ENCODE measurements around the gene SLA2. TPM values are rescaled to one million over a fixed set of nuclear protein-coding genes. Genes with fewer than 3 reads are reported as not detected.
A peak's percentile ranks its signal among the peaks of the same experiment; 100 is the strongest.
"Not testable (repeated sequence)": the region's sequence is repeated elsewhere in the genome, so short reads cannot be mapped to it uniquely, and the experiment has no call there.

The SLA2 gene, protein sequence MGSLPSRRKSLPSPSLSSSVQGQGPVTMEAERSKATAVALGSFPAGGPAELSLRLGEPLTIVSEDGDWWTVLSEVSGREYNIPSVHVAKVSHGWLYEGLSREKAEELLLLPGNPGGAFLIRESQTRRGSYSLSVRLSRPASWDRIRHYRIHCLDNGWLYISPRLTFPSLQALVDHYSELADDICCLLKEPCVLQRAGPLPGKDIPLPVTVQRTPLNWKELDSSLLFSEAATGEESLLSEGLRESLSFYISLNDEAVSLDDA
- 10 to 100 TPM; 70.6 to 73.4 TPM for total RNA-seq

DNA sequence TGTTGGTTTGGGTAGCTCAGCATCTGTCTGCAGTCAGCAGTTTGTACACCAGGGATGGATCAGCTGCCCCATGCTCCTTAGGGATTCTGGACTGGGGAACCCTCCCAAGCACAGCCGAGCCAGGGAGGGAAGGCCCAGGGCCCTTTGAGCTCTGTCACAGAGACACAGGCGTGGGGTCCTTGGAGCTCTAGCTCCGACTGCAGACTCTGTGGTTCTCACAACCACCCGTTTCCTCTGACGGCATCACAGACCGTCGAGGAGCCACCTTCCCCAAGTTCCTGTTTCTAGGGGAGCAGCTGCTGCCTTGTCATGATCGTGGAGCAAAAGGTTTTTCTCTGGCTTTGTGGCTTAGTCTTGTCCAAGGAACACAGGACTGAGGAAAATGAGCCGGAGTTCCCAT is at the start of gene SLA2:
Gene SLA2, minus strand, starts transcription at position 199 of the 400 bp plus-strand sequence. CDS start 4,861 bp downstream, outside the sequence.
- Mint-ChIP-seq H3K4me1 (peaks cover 46% of the 10 kb centered on the region), H3K9me3 (no peaks in the 10 kb centered on the region), H3K4me3 (peak within 1 kb of the TSS; percentile 98), H3K27me3 (no peaks in the 10 kb centered on the region), H3K27ac (peak within 1 kb of the TSS; percentile 97), H3K36me3 (peaks cover 41% of the 10 kb centered on the region)
- DNase-seq: peak; percentile 65

GRCh38 chr20:36695467-36695866 is 49.5 kb upstream of the SLA2 start:
- not testable (repeated sequence) for H3K27me3 Mint-ChIP-seq, H3K9me3 Mint-ChIP-seq, H3K4me3 Mint-ChIP-seq, H3K36me3 Mint-ChIP-seq, H3K4me1 Mint-ChIP-seq, H3K27ac Mint-ChIP-seq, DNase-seq

DNA sequence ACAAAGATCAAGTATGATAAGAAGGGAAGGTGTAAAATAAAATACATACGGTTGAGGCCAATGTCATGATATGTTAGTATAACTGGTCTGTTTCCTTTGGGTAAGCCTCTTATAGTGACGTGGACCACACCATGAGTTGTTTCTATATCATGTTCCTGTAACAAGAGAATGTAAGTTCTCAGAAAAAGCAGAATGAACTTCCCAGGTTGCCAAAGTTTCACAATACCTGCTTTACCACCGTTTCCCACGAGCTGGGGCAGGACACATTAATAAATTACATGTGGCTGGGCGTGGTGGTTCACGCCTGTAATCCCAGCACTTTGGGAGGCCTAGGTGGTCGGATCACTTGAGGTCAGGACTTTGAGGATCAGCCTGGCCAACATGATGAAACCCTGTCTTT is 42.6 kb upstream of the SLA2 start:
- Mint-ChIP-seq H3K9me3 (no peaks in the 10 kb centered on the region), H3K4me1 (peaks cover 5% of the 10 kb centered on the region), H3K27ac (no peak overlapping the region), H3K27me3 (no peaks in the 10 kb centered on the region), H3K4me3 (no peak overlapping the region), H3K36me3 (no peaks in the 10 kb centered on the region)
- DNase-seq: no peak

- no peaks in the 10 kb centered on the region for H3K9me3 Mint-ChIP-seq
- H3K4me3 Mint-ChIP-seq: no peak overlapping the region
- DNase-seq: no peak
- H3K27ac Mint-ChIP-seq: no peak overlapping the region
- H3K27me3 Mint-ChIP-seq: no peaks in the 10 kb centered on the region
- H3K4me1 Mint-ChIP-seq: peaks cover 5% of the 10 kb centered on the region
- no peaks in the 10 kb centered on the region for H3K36me3 Mint-ChIP-seq
These were observed 41.9 kb upstream of the SLA2 start for GRCh38 chr20:36687850-36688249.

DNA sequence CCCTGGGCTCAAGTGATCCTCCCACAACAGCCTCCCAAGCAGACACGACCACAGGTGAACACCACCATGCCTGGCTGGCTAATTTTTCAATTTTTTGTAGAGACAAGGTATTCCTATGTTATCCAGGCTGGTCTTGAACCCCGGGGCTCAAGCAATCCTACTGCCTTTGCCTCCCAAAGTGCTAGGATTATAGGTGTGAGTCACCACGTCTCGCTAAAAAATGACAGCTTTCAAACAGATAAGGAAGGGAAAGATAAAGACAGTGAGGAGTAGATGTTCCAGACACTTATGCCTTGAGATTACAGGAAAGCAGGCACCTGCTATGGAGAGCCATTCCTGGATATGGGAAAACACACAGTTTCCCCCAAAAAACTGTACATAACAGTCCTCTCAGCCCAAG is 40.9 kb upstream of the SLA2 start:
- Mint-ChIP-seq H3K27ac (no peak overlapping the region), H3K36me3 (no peaks in the 10 kb centered on the region), H3K27me3 (no peaks in the 10 kb centered on the region), H3K4me1 (peaks cover 5% of the 10 kb centered on the region), H3K9me3 (no peaks in the 10 kb centered on the region), H3K4me3 (no peak overlapping the region)
- DNase-seq: no peak

GRCh38 chr20:36686504-36686903 is 40.5 kb upstream of the SLA2 start:
- no peaks in the 10 kb centered on the region for H3K27me3 Mint-ChIP-seq
- H3K4me3 Mint-ChIP-seq: no peak overlapping the region
- H3K4me1 Mint-ChIP-seq: peaks cover 5% of the 10 kb centered on the region
- DNase-seq: no peak
- no peaks in the 10 kb centered on the region for H3K36me3 Mint-ChIP-seq
- no peaks in the 10 kb centered on the region for H3K9me3 Mint-ChIP-seq
- no peak overlapping the region for H3K27ac Mint-ChIP-seq

GRCh38 chr20:36684747-36685146 is 38.8 kb upstream of the SLA2 start:
- H3K4me3 Mint-ChIP-seq: no peak overlapping the region
- H3K4me1 Mint-ChIP-seq: peaks cover 5% of the 10 kb centered on the region
- no peak overlapping the region for H3K27ac Mint-ChIP-seq
- H3K36me3 Mint-ChIP-seq: no peaks in the 10 kb centered on the region
- no peak for DNase-seq
- H3K27me3 Mint-ChIP-seq: no peaks in the 10 kb centered on the region
- no peaks in the 10 kb centered on the region for H3K9me3 Mint-ChIP-seq

GRCh38 chr20:36682311-36682710 is 36.3 kb upstream of the SLA2 start:
- Mint-ChIP-seq H3K36me3 (peaks cover 4% of the 10 kb centered on the region), H3K4me1 (peaks cover 5% of the 10 kb centered on the region), H3K27ac (no peak overlapping the region), H3K9me3 (no peaks in the 10 kb centered on the region), H3K4me3 (no peak overlapping the region), H3K27me3 (no peaks in the 10 kb centered on the region)
- DNase-seq: no peak

DNA sequence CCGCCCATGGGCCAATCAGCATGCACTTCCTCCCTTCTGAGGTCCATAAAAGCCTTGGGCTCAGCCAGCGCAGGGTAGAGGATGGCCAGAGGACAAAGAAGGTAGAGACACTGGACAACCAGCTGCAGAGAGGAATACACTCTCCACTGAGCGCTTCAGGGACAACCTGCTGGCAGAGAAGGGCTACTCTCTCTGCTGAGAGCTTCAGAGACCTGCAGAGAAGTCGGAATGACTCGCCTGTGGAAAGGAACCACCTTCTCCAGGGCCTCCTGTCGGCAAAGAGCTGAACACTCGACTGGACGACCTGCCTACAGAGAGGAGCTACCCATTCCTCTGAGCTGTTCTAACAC is 31.4 kb upstream of the SLA2 start:
- Mint-ChIP-seq H3K4me1 (no peaks in the 10 kb centered on the region), H3K4me3 (no peak overlapping the region), H3K27ac (no peak overlapping the region), H3K36me3 (peaks cover 4% of the 10 kb centered on the region), H3K27me3 (no peaks in the 10 kb centered on the region), H3K9me3 (no peaks in the 10 kb centered on the region)
- DNase-seq: no peak

DNA sequence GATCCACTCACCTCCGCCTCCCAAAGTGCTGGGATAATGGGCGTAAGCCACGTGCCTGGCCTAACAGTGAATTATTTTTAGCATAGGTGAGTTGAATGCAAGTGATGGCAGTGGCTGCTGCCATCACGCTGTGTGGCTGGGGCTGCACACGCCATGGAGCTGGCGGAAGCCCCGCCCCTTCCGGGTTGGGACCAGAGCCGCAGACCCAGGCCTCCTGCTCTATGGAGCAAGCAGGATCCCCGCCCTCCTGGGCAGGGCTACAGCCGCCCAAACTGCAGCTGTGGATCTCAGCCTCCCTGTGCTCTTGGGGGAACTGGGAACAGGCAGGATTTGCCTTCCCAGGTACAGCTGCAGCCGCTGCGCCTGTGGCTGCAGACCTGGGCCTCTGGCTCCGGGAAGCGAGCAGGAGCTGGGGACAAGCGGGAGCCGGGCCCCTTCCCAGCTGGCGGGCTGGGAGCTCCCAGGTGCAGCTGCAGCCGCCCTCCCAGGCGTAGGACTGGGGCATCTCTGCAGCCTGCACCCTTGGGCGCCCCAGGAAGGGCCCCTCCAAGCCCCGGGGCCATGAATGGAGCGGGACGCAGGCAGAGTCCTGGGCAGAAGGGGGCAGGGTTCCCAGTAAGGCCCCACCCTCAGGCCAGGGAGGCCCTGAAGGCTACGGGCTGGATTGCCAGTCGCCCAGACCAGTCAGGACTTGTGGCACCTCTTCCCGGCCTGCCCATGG is 30.9 kb upstream of the SLA2 start:
- no peaks in the 10 kb centered on the region for H3K9me3 Mint-ChIP-seq
- no peak overlapping the region for H3K4me3 Mint-ChIP-seq
- no peak overlapping the region for H3K27ac Mint-ChIP-seq
- no peaks in the 10 kb centered on the region for H3K4me1 Mint-ChIP-seq
- H3K36me3 Mint-ChIP-seq: peaks cover 4% of the 10 kb centered on the region
- no peak for DNase-seq
- H3K27me3 Mint-ChIP-seq: no peaks in the 10 kb centered on the region

DNA sequence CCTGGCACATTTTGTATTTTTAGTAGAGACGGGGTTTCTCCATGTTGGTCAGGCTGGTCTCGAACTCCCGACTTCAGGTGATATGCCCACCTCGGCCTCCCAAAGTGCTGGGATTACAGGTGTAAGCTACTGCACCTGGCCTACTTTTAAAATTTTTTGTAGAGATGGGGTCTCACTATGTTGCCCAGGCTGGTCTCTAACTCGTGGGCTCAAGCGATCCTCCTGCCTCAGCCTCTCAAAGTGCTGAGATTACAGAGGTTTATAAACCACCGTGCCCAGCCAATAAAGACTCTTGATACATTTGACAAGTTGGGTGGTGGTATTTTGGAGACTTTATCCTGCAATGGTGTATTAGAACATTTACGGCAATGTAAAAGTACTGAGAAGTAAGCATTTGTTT is 29.5 kb upstream of the SLA2 start:
- H3K27ac Mint-ChIP-seq, H3K4me3 Mint-ChIP-seq, H3K27me3 Mint-ChIP-seq, H3K36me3 Mint-ChIP-seq, H3K4me1 Mint-ChIP-seq, H3K9me3 Mint-ChIP-seq, DNase-seq: not testable (repeated sequence)

GRCh38 chr20:36672991-36673390 is 27.0 kb upstream of the SLA2 start:
- Mint-ChIP-seq H3K4me1 (no peaks in the 10 kb centered on the region), H3K27me3 (no peaks in the 10 kb centered on the region), H3K36me3 (peaks cover 4% of the 10 kb centered on the region), H3K4me3 (no peak overlapping the region), H3K27ac (no peak overlapping the region), H3K9me3 (no peaks in the 10 kb centered on the region)
- no peak for DNase-seq

GRCh38 chr20:36670665-36671357 is 24.8 kb upstream of the SLA2 start:
- peaks cover 1% of the 10 kb centered on the region for H3K36me3 Mint-ChIP-seq
- no peak for DNase-seq
- H3K9me3 Mint-ChIP-seq: no peaks in the 10 kb centered on the region
- H3K4me1 Mint-ChIP-seq: no peaks in the 10 kb centered on the region
- no peak overlapping the region for H3K27ac Mint-ChIP-seq
- no peaks in the 10 kb centered on the region for H3K27me3 Mint-ChIP-seq
- no peak overlapping the region for H3K4me3 Mint-ChIP-seq

DNA sequence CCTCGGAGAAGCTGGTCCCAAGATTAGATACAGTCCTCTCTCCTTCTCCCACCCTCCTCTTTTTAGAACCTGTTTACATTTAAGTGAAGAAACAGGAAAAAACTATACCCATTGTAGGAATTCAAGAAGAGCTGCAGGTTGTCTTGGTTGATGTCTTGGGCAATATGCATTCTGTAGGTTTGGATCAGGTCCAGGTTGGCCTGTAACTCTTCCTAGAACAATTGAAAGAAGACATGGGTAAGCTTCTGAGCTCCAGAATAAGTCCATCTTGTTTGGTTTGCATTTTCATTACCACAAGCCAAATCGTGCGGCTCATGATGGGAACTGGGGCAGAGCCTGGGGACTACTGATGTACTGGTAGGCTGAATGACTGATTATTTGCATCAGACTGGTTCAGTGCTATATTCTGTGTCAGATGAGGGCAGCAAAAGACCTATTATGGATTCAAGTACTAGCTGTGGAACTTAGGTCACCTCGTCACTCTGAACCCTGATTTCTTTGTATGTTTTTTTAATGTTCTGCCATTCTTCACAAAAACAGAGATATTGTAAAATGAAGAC is 20.3 kb upstream of the SLA2 start:
- no peak for DNase-seq
- H3K9me3 Mint-ChIP-seq: no peaks in the 10 kb centered on the region
- no peak overlapping the region for H3K4me3 Mint-ChIP-seq
- H3K4me1 Mint-ChIP-seq: no peaks in the 10 kb centered on the region
- H3K27ac Mint-ChIP-seq: no peak overlapping the region
- H3K36me3 Mint-ChIP-seq: peaks cover 1% of the 10 kb centered on the region
- no peaks in the 10 kb centered on the region for H3K27me3 Mint-ChIP-seq

DNA sequence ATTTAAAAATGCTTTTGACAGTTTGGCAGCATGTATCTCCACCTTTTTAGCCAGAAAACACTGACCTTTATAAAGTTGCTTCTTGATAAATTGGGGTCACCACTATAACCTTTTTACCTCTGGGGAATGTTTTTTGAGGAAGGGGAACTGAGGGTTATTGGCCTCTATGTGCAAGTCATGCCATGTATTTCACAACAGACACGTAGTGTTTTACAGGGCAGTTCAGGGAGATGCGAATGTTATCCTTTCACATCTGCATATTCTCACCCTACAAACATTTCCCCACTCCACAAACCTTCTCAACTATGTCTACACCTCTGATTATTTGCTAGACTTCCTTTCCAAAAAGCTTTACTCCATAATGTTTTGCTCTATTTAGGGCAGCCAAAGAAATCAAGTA is 17.0 kb upstream of the SLA2 start:
- Mint-ChIP-seq H3K9me3 (peaks cover 1% of the 10 kb centered on the region), H3K4me1 (peaks cover 10% of the 10 kb centered on the region), H3K4me3 (no peak overlapping the region), H3K27me3 (no peaks in the 10 kb centered on the region), H3K27ac (no peak overlapping the region), H3K36me3 (peaks cover 10% of the 10 kb centered on the region)
- DNase-seq: no peak

All from activated naive CD8-positive, alpha-beta T cell treated with anti-CD3 and anti-CD28 coated beads for 36 hours (primary cell).